MM.1S (cell line): Measurements from ENCODE around the gene ZNF473.

Source experiments
- EZH2 ChIP-seq: fragments of 300-600 bp; sonication (generic); optimal IDR thresholded peaks from 2 replicates; pipeline ENCODE3; 2017; ENCODE audit warnings: low read depth, mild to moderate bottlenecking, antibody characterized with exemption, low read length, mixed read lengths
- TF ChIP-seq, protein P1 (sequence below): fragments of 300-600 bp; sonication (generic); IDR thresholded peaks from 2 replicates; pipeline ENCODE4 v1.5.1; 2016; ENCODE audit warnings: antibody characterized with exemption, low read length, mixed read lengths

DNA sequence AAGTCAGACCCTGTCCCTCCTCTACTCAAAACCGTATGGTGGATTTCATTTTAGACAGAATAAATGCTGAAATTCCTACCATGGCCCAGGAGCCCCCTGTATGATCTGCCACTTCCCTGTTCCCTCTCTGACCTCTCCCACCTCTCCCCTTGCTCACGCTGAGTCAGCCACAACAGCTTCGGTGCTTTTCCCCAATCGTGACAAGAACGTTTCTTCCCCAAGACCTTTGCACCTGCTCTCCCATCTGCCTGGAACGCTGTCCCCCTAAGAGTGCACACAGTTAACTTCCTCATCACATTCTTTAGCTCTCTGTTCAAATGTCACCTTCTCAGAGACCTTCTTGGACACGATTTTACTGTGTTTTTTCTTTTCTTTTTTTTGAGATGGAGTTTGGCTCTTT, 3.0 kb upstream of the ZNF473 start:
- TF ChIP-seq, protein P1, sequence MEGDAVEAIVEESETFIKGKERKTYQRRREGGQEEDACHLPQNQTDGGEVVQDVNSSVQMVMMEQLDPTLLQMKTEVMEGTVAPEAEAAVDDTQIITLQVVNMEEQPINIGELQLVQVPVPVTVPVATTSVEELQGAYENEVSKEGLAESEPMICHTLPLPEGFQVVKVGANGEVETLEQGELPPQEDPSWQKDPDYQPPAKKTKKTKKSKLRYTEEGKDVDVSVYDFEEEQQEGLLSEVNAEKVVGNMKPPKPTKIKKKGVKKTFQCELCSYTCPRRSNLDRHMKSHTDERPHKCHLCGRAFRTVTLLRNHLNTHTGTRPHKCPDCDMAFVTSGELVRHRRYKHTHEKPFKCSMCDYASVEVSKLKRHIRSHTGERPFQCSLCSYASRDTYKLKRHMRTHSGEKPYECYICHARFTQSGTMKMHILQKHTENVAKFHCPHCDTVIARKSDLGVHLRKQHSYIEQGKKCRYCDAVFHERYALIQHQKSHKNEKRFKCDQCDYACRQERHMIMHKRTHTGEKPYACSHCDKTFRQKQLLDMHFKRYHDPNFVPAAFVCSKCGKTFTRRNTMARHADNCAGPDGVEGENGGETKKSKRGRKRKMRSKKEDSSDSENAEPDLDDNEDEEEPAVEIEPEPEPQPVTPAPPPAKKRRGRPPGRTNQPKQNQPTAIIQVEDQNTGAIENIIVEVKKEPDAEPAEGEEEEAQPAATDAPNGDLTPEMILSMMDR = no peak
- TF ChIP-seq EZH2 = no peak
